Transverse colon (tissue), 3 donors: ENCODE measurements around the gene BEND3.

Source experiments
- CTCF ChIP-seq, 5 experiments: fragments of 200-600 bp in 3 of 5; fragments of 450-650 bp in 2 of 5; sonication (generic) in 3 of 5; IDR thresholded peaks; 1 replicate in 2 of 5; 2 replicates in 3 of 5; pipeline ENCODE4 v1.5.1; 2016 to 2017; ENCODE audit warnings: antibody characterized with exemption in 5 of 5, inconsistent platforms in 3 of 5, mild to moderate bottlenecking in 2 of 5, moderate library complexity in 1 of 5
- EP300 ChIP-seq: sonication (generic); formaldehyde crosslinking; IDR thresholded peaks from one replicate; pipeline ENCODE4 v1.6.1; 2017; ENCODE audit warnings: antibody characterized with exemption, low read depth
- POLR2A ChIP-seq: fragments of 450-650 bp; IDR thresholded peaks from one replicate; pipeline ENCODE4 v1.6.1; 2016; ENCODE audit warnings: antibody characterized with exemption, mild to moderate bottlenecking, moderate library complexity

GRCh38 chr6:107062691-107063090 lies 52.6 kb downstream of the BEND3 start:
- TF ChIP-seq POLR2A (no peak), EP300 (no peak), CTCF (IDR thresholded peaks at IDR 0.05) (no peak)
